Activated CD4-positive, alpha-beta T cell treated with anti-CD3 and anti-CD28 coated beads, Interleukin-10, Interleukin-2, amounts not matched to agents 100 ng/mL and 50 ng/mL, durations not matched to agents 16 hours and 8 hours (primary cell): ENCODE results near the gene OXTR.

Source experiments
- DNase-seq: peaks from one replicate; pipeline ENCODE4 v3.0.0-alpha.2; 2020

The OXTR gene

DNA sequence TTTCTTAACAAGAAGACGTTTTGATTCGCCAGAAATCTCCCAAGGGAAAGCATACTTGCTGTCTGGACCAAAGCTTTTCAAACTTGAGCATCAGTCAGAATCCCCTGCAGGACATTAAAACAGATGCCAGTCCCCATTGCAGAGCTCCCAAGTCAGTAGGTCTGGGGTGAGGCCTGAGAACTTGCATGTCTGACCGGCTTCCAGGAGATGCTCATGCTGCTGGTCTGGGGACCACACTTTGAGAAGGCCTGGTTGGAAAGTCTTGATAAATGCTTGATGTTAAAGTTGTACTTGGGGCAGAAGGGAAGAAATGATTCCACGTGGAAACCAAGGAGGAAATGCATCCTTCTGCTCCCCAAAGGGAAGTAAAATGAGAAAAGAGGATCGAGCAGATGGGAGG lies 60.1 kb downstream of the OXTR start:
- DNase-seq, result no peak

DNA sequence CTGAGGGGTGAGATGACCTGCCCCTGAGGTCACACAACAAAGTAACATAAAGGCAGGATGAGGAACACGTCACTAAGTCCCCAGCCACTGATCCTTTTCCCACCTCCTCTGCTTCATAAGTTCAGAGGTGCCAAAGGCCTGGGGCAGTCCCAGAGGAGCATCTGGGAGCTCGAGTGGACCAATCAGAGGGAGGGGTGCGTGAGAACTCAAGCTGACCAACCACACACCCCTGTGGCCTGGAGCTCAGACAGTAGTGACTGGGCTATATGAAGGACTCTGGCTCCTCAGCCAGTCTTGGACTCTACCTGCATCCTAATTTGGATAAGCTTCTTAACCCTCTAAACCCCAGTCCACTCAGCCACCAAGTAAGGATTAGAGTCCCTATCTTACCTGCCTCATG lies 63.8 kb downstream of the OXTR start:
- no peak for DNase-seq

DNA sequence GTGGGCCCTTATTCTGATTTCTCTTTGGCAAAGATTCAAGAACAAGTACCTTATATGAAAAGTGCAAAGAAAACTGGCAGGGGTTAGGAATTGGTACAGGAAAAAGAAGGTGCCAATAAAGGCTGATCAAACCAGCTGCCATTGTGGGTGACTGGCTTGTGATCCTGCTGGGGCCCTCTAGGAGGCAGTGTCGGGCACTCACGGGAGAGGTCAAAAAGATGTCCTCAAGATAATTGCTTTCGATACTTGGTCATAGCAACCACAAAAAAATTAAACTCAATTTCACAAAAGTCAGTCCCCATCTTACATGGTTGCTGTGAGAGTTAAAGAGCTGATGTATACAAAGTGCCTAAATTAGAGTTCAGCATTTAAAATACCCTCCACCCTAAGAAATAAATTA lies 66.9 kb downstream of the OXTR start:
- DNase-seq, result no peak
